Activated T-helper 17 cell treated with anti-CD3 and anti-CD28 coated beads, Interleukin-2, amount 50 U/mL, for 72 hours (primary cell): Measurements from ENCODE around the gene NLRP3. TPM values are rescaled to one million over a fixed set of nuclear protein-coding genes. Genes with fewer than 3 reads are reported as not detected.
"Not testable (repeated sequence)": the region's sequence is repeated elsewhere in the genome, so short reads cannot be mapped to it uniquely, and the experiment has no call there.

ENCODE experiments used
- ATAC-seq: fragments of 150-1000 bp; cut with Tn5 transposase; replicated peaks from 2 replicates; pipeline ENCODE4 v1.10.0; 2021; ENCODE audit warnings: mild to moderate bottlenecking, moderate library complexity
- H3K27ac Mint-ChIP-seq: one replicate; pipeline ENCODE4 v1.8.0; 2022; ENCODE audit warnings: mixed read lengths
- H3K27me3 Mint-ChIP-seq: one replicate; pipeline ENCODE4 v1.8.0; 2022; ENCODE audit warnings: mixed read lengths
- H3K36me3 Mint-ChIP-seq: one replicate; pipeline ENCODE4 v1.8.0; 2022; ENCODE audit warnings: low read depth, mild to moderate bottlenecking, mixed read lengths
- H3K4me1 Mint-ChIP-seq: one replicate; pipeline ENCODE4 v1.8.0; 2022; ENCODE audit warnings: mixed read lengths
- H3K4me3 Mint-ChIP-seq: one replicate; pipeline ENCODE4 v1.8.0; 2022; ENCODE audit warnings: mild to moderate bottlenecking, mixed read lengths
- H3K9me3 Mint-ChIP-seq: one replicate; pipeline ENCODE4 v1.8.0; 2022; ENCODE audit warnings: mixed read lengths
- total RNA-seq, 2 donors: library from RNA; stranded (reverse); gene quantifications; one replicate each; pipeline ENCODE4 v1.2.3, GENCODE V29; 2022

The NLRP3 gene
- total RNA-seq, 2 donors from 2014 or later: 0.50 to 6.6 TPM

DNA sequence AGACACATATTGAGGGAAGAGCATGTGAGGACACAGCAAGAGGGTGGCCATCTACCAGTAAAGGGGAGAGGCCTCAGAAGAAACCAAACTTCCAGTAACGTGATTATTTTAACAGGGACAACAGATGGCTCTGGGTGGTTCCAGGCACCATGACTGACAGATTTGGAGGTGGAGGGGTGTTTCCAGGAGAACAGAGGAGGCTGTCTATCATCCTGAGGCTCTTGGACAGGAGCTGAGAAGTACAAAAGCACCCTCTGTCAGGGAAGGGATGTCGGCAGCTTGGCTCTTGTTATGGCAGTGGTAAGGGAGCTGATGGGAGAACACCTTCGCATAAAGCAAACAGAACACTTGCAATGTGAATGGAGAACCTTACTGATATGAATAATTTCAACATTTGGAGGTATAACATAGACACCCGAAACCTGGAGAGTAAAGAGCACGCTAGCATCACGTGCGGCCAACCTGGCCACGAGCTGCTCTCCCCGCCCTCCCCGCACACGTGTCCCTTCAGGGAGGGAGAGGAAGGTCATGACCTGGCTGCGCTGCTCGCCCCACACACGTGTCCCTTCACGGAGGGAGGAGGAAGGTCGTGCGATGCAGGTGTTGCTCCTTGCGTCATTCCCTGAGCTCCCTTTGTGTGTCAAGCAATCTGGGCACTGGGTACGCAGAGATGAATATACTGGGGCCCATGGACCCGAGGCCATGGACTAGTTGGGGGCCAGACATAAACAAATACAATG is 37.5 kb upstream of the NLRP3 start:
- H3K9me3 Mint-ChIP-seq: no peaks in the 10 kb centered on the region
- no peak overlapping the region for H3K27ac Mint-ChIP-seq
- H3K4me1 Mint-ChIP-seq: peaks cover 4% of the 10 kb centered on the region
- no peaks in the 10 kb centered on the region for H3K36me3 Mint-ChIP-seq
- H3K27me3 Mint-ChIP-seq: peaks cover 5% of the 10 kb centered on the region
- no peak overlapping the region for H3K4me3 Mint-ChIP-seq
- no peak for ATAC-seq

- Mint-ChIP-seq H3K27ac (peak overlapping the region; percentile 13), H3K4me1 (peaks cover 19% of the 10 kb centered on the region), H3K9me3 (no peaks in the 10 kb centered on the region), H3K36me3 (no peaks in the 10 kb centered on the region), H3K27me3 (peaks cover 7% of the 10 kb centered on the region), H3K4me3 (peak overlapping the region; percentile 5)
- peak; percentile 1 for ATAC-seq
These were observed 30.7 kb upstream of the NLRP3 start for GRCh38 chr1:247385283-247385682.

GRCh38 chr1:247386217-247386616 is 29.8 kb upstream of the NLRP3 start:
- H3K9me3 Mint-ChIP-seq: no peaks in the 10 kb centered on the region
- H3K36me3 Mint-ChIP-seq: no peaks in the 10 kb centered on the region
- no peak overlapping the region for H3K4me3 Mint-ChIP-seq
- H3K4me1 Mint-ChIP-seq: peaks cover 19% of the 10 kb centered on the region
- peak; percentile 48 for ATAC-seq
- H3K27ac Mint-ChIP-seq: peak overlapping the region; percentile 50
- H3K27me3 Mint-ChIP-seq: peaks cover 7% of the 10 kb centered on the region

DNA sequence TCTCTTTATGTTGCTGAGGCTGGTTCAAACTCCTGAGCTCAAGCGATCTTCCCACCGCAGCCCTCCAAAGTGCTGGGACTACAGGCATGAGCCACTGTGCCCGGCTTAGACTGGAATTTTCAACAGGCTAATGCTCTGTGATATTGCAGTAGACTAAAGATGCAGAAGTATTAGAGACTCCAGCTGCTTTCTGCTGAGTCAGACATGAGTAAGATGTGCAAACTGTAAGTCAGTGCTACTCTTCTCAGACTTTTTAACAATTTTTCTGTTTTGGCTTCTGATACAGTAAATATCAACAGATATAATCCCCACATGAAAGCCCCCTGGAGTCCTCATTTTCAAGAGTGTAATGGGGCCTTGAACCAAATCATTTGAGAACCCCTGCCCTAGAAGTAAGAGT is 29.3 kb upstream of the NLRP3 start:
- Mint-ChIP-seq H3K4me3 (no peak overlapping the region), H3K9me3 (no peaks in the 10 kb centered on the region), H3K4me1 (peaks cover 19% of the 10 kb centered on the region), H3K36me3 (no peaks in the 10 kb centered on the region), H3K27ac (peak overlapping the region; percentile 50), H3K27me3 (peaks cover 7% of the 10 kb centered on the region)
- no peak for ATAC-seq

- Mint-ChIP-seq H3K9me3 (no peaks in the 10 kb centered on the region), H3K4me3 (no peak overlapping the region), H3K27me3 (peaks cover 7% of the 10 kb centered on the region), H3K4me1 (peaks cover 19% of the 10 kb centered on the region), H3K27ac (no peak overlapping the region), H3K36me3 (no peaks in the 10 kb centered on the region)
- no peak for ATAC-seq
These were observed 28.9 kb upstream of the NLRP3 start for GRCh38 chr1:247387096-247387495.

- Mint-ChIP-seq H3K27me3 (peaks cover 7% of the 10 kb centered on the region), H3K9me3 (no peaks in the 10 kb centered on the region), H3K27ac (no peak overlapping the region), H3K4me3 (no peak overlapping the region), H3K36me3 (no peaks in the 10 kb centered on the region), H3K4me1 (peaks cover 19% of the 10 kb centered on the region)
- no peak for ATAC-seq
These were observed 28.4 kb upstream of the NLRP3 start for GRCh38 chr1:247387565-247387964.

GRCh38 chr1:247390116-247390791 is 25.7 kb upstream of the NLRP3 start:
- ATAC-seq: peak; percentile 99
- H3K9me3 Mint-ChIP-seq: no peaks in the 10 kb centered on the region
- no peaks in the 10 kb centered on the region for H3K36me3 Mint-ChIP-seq
- H3K27me3 Mint-ChIP-seq: no peaks in the 10 kb centered on the region
- H3K4me1 Mint-ChIP-seq: peaks cover 10% of the 10 kb centered on the region
- H3K4me3 Mint-ChIP-seq: peak overlapping the region; percentile 52
- peak overlapping the region; percentile 44 for H3K27ac Mint-ChIP-seq

DNA sequence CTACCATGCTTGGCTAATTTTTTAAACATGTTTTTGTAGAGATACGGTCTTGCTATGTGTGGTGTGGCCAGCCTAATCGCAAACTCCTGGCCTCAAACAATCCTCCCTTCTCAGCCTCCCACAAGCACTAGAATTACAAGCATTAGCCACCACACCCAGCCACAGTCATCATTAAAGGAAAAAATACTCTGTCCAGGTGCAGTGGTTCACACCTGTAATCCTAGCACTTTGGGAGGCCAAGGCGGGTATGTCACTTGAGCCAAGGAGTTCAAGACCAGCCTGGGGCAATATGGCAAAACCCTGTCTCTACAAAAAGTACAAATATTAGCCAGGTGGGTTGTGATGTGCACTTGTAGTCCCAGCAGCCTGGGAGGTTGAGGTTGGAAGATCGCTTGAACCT is 25.0 kb upstream of the NLRP3 start:
- ATAC-seq: no peak
- Mint-ChIP-seq H3K9me3 (no peaks in the 10 kb centered on the region), H3K36me3 (no peaks in the 10 kb centered on the region), H3K27me3 (no peaks in the 10 kb centered on the region), H3K27ac (no peak overlapping the region), H3K4me3 (no peak overlapping the region), H3K4me1 (peaks cover 10% of the 10 kb centered on the region)

DNA sequence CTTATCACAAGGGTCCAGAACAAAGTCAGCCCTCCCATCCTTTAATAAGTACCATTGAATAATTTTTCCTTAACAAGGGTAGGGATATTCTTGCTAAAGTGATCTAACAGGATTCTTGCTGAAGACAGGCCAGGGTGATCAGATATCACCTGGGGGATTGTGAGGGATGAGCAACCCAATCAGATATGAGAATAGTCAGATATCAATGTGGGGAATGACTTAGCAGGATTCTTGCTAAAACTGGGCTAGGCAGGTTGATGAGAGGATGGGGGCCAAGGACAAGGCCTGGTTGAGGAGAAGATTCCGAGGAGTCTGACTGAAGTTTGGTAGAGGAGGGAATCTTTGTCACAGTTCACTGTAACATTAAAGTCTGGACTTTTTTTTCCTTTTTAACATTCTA is 23.9 kb upstream of the NLRP3 start:
- Mint-ChIP-seq H3K36me3 (no peaks in the 10 kb centered on the region), H3K27me3 (no peaks in the 10 kb centered on the region), H3K9me3 (no peaks in the 10 kb centered on the region), H3K4me1 (peaks cover 6% of the 10 kb centered on the region), H3K27ac (no peak overlapping the region), H3K4me3 (no peak overlapping the region)
- ATAC-seq: no peak

- H3K27me3 Mint-ChIP-seq, H3K9me3 Mint-ChIP-seq, H3K36me3 Mint-ChIP-seq, H3K27ac Mint-ChIP-seq, ATAC-seq, H3K4me1 Mint-ChIP-seq, H3K4me3 Mint-ChIP-seq: not testable (repeated sequence)
These were observed 20.9 kb upstream of the NLRP3 start for GRCh38 chr1:247395075-247395474.

- no peak overlapping the region for H3K27ac Mint-ChIP-seq
- H3K9me3 Mint-ChIP-seq: no peaks in the 10 kb centered on the region
- H3K4me1 Mint-ChIP-seq: no peaks in the 10 kb centered on the region
- H3K36me3 Mint-ChIP-seq: no peaks in the 10 kb centered on the region
- ATAC-seq: no peak
- H3K4me3 Mint-ChIP-seq: no peak overlapping the region
- H3K27me3 Mint-ChIP-seq: peaks cover 8% of the 10 kb centered on the region
These were observed 15.3 kb upstream of the NLRP3 start for GRCh38 chr1:247400685-247401084.

DNA sequence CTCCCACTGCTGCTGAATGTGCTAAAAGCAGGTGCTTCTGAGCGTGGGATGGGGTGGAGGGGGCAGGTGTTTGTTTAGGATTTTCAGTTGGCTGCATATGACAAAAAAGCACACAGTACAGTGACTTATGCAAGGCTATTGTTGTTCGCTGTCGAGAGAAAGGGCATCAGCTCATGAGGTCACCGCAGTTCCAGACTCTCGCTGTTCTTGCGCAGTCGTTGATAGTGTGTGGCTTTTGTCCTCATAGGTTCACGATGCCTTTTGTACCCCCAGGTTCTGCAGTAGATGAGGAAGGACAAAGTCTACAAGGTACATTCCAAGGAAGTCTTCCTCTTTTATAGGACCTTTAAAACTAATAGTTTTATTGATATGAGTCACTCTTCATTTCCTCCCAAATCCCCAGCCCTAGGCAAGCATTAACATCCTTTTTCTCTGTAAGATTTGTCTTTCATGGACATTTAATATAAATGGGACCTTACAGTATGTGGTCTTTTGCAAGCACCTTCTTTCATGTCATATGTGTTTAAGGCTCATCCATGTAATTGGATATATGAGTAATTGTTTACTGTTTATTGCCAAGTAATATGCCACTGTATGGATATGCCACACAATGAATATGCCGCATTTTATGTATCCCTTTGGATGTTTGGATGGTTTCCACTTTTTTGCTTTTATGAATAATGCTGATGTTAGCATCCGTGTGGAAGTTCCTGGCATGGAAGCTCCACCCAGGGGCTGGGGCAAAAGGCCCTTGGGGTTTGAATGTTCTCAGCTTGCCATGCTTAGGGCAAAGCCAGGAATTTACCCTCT is 14.5 kb upstream of the NLRP3 start:
- Mint-ChIP-seq H3K4me1 (peaks cover 2% of the 10 kb centered on the region), H3K9me3 (no peaks in the 10 kb centered on the region), H3K4me3 (no peak overlapping the region), H3K27ac (no peak overlapping the region), H3K36me3 (no peaks in the 10 kb centered on the region), H3K27me3 (peaks cover 8% of the 10 kb centered on the region)
- ATAC-seq: no peak

DNA sequence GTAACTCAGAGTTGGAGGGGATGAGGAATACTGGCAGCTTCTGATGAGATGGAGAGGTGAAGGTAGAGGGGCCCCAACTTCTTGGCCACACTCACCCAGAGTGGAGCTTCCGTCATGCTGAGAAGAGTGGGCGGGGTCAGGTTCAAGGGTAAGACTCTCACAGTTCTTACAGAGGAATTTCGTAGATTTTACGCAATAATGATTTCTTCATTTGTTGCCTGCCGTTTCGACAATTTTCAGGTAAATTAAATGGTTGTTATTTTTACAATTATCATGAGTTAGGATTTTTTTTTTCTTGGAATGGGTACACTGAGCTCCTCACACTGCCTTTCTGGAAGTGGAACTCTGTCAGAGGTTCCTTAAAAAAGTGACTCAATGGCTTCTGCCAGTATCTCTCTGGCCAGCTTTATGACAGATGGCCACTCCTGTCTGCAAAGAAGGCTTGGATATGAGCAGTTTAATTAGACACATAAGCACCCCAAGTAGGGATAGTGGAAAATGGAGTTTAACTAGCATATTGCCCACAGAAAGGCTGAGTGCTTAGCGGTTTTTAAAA is 13.8 kb upstream of the NLRP3 start:
- no peak overlapping the region for H3K27ac Mint-ChIP-seq
- H3K4me1 Mint-ChIP-seq: peaks cover 9% of the 10 kb centered on the region
- no peak overlapping the region for H3K4me3 Mint-ChIP-seq
- peaks cover 8% of the 10 kb centered on the region for H3K27me3 Mint-ChIP-seq
- H3K36me3 Mint-ChIP-seq: no peaks in the 10 kb centered on the region
- no peak for ATAC-seq
- no peaks in the 10 kb centered on the region for H3K9me3 Mint-ChIP-seq

- Mint-ChIP-seq H3K27ac (no peak overlapping the region), H3K4me1 (peaks cover 33% of the 10 kb centered on the region), H3K27me3 (no peaks in the 10 kb centered on the region), H3K4me3 (peak overlapping the region; percentile 59), H3K36me3 (peaks cover 4% of the 10 kb centered on the region), H3K9me3 (no peaks in the 10 kb centered on the region)
- ATAC-seq: no peak
These were observed 9.8 kb upstream of the NLRP3 start for GRCh38 chr1:247406014-247406656.
